CD4-positive, alpha-beta memory T cell (primary cell): ENCODE results near the gene SLC34A3. TPM values are rescaled to one million over a fixed set of nuclear protein-coding genes. Genes with fewer than 3 reads are reported as not detected.

Source experiments
- CTCF ChIA-PET: fragments of 350-600 bp; sonication (Branson Sonifier 250); formaldehyde crosslinking; loops from one replicate; lab custom pipeline; 2021; ENCODE audit warnings: inconsistent platforms; ENCODE audit not compliant: partially characterized antibody; lab: Charles Lee
- POLR2A ChIA-PET: fragments of 350-600 bp; sonication (Branson Sonifier 250); formaldehyde crosslinking; loops from one replicate; lab custom pipeline; 2021; ENCODE audit not compliant: partially characterized antibody; lab: Charles Lee
- DNase-seq, 5 donors: peaks; one replicate each; pipeline versions ENCODE4 v3.0.0 to v3.0.0-alpha.2; 2020 to 2022; ENCODE audit warnings: mixed read lengths in 1 of 5
- H3K27ac ChIP-seq: one replicate; pipeline ENCODE4 v1.7.0; 2013; ENCODE audit warnings: low read depth, low read length
- H3K27me3 ChIP-seq: 2 replicates; pipeline ENCODE4 v1.7.0; 2013; ENCODE audit warnings: mild to moderate bottlenecking, low read length, moderate library complexity; ENCODE audit not compliant: insufficient read depth
- H3K36me3 ChIP-seq: 2 replicates; pipeline ENCODE4 v1.7.0; 2013; ENCODE audit warnings: mild to moderate bottlenecking, low read length, moderate library complexity; ENCODE audit not compliant: insufficient read depth
- H3K4me1 ChIP-seq: 2 replicates; pipeline ENCODE4 v1.7.0; 2013; ENCODE audit warnings: mild to moderate bottlenecking, low read length, moderate library complexity; ENCODE audit not compliant: insufficient read depth
- H3K4me3 ChIP-seq, 2 donors: one replicate each; pipeline ENCODE4 v1.7.0; 2013; ENCODE audit warnings: low read length in 2 of 2, mild to moderate bottlenecking in 1 of 2
- H3K9me3 ChIP-seq, 2 donors: one replicate each; pipeline ENCODE4 v1.7.0; 2013; ENCODE audit warnings: low read length in 2 of 2, control low read depth in 1 of 2; ENCODE audit not compliant: control insufficient read depth in 1 of 2
- H3K27ac Mint-ChIP-seq, 7 donors: one replicate each; pipeline ENCODE4 v1.8.0; 2020 to 2021; ENCODE audit warnings: mixed read lengths in 7 of 7, mild to moderate bottlenecking in 6 of 7, inconsistent platforms in 3 of 7, moderate library complexity in 3 of 7
- H3K27me3 Mint-ChIP-seq, 2 donors: one replicate each; pipeline ENCODE4 v1.8.0; 2020 to 2021; ENCODE audit warnings: mixed read lengths in 2 of 2
- H3K36me3 Mint-ChIP-seq, 2 donors: one replicate each; pipeline ENCODE4 v1.8.0; 2020 to 2021; ENCODE audit warnings: mixed read lengths in 2 of 2, inconsistent platforms in 1 of 2, mild to moderate bottlenecking in 1 of 2
- H3K4me1 Mint-ChIP-seq, 4 donors: one replicate each; pipeline ENCODE4 v1.8.0; 2020 to 2021; ENCODE audit warnings: mixed read lengths in 4 of 4, mild to moderate bottlenecking in 1 of 4
- H3K4me3 Mint-ChIP-seq, 8 donors: one replicate each; pipeline ENCODE4 v1.8.0; 2020 to 2021; ENCODE audit warnings: mixed read lengths in 8 of 8, mild to moderate bottlenecking in 7 of 8, moderate library complexity in 6 of 8, inconsistent platforms in 3 of 8
- H3K9me3 Mint-ChIP-seq, 8 donors: one replicate each; pipeline ENCODE4 v1.8.0; 2020 to 2021; ENCODE audit warnings: mixed read lengths in 8 of 8, mild to moderate bottlenecking in 5 of 8, inconsistent platforms in 3 of 8, moderate library complexity in 1 of 8
- intact Hi-C: fragments of 100-400 bp; cut with micrococcal nuclease; formaldehyde crosslinking; loops from one replicate; pipeline ENCODE4 v1.15.1; 2023
- polyA plus RNA-seq, 2 donors: library from polyadenylated mRNA; unstranded; fragments of 300-500 nt; fragmentation: Illumina TruSeq; gene quantifications; one replicate each; pipeline ENCODE4 v1.2.3, GENCODE V29; 2021
- total RNA-seq, 2 experiments: library from RNA; stranded (reverse); gene quantifications; one replicate each; pipeline ENCODE4 v1.2.3, GENCODE V29; 2021

The SLC34A3 gene
- total and polyA plus RNA-seq, 4 experiments from 2014 or later: not detected

DNA sequence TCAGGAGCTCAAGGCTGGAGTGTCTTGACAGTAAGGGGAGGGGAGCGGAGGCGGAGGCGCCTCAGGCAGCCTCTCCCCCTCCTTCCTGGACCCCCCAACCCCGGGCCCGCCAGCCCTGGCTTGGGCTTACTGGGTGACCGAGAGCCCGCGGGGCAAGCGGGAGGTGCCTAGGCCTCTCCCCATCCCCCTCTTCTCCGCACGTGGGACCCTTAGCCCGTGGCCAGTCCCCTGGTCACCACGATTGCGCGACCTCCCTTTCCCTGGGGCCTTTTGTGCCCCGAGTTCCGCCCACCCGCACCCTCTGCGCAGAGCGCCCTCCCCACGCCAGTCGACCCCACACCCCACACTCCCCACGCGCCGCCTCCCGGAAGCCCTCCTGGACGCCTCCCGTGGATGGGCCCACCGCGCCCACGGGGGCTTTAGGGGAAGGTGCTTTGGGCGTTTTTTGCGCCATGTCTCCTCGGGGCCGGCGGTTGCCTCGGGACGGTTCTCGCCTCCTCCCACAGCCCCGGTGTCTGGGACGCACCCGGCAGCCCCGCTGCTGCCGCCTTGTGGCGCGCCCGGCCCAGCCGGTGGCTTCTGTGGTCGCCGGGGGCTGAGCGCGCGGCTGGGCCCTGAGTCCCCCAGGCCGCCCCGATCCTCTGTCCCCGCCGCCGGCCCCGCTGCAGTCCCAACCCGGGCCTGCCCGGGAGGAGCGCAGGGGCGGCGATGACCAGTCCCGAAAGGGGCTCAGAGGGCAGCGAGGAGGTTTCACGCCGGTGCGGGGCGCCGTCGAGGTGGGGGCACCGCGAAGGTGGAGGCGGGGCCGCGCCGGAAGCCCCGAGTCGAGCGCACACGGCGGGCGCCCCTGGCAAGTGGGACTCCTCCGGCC is 50.0 kb downstream of the SLC34A3 start:
- ChIA-PET CTCF (interaction anchor here (1.1 kb wide), 1 partner anchor 44 kb away, joined by 5 read pairs; no protein-coding TSS in a partner anchor), POLR2A (no interaction called here)
- no peaks in the 10 kb centered on the region for H3K36me3 ChIP-seq
- peaks cover 11% of the 10 kb centered on the region for H3K4me1 ChIP-seq
- Mint-ChIP-seq H3K36me3 (peaks cover 2 to 3% of the 10 kb centered on the region in 2 donors), H3K4me3 (no peak overlapping the region), H3K27me3 (peaks cover 2 to 4% of the 10 kb centered on the region in 2 donors), H3K4me1 (peaks cover 2 to 16% (median 5%) of the 10 kb centered on the region in 4 donors), H3K27ac (no peak overlapping the region), H3K9me3 (no peaks in the 10 kb centered on the region)
- H3K27ac ChIP-seq: no peak overlapping the region
- no peak overlapping the region for H3K4me3 ChIP-seq
- H3K9me3 ChIP-seq: no peaks in the 10 kb centered on the region
- H3K27me3 ChIP-seq: no peaks in the 10 kb centered on the region
- no peak for DNase-seq
- intact Hi-C loops: no loop called here

DNA sequence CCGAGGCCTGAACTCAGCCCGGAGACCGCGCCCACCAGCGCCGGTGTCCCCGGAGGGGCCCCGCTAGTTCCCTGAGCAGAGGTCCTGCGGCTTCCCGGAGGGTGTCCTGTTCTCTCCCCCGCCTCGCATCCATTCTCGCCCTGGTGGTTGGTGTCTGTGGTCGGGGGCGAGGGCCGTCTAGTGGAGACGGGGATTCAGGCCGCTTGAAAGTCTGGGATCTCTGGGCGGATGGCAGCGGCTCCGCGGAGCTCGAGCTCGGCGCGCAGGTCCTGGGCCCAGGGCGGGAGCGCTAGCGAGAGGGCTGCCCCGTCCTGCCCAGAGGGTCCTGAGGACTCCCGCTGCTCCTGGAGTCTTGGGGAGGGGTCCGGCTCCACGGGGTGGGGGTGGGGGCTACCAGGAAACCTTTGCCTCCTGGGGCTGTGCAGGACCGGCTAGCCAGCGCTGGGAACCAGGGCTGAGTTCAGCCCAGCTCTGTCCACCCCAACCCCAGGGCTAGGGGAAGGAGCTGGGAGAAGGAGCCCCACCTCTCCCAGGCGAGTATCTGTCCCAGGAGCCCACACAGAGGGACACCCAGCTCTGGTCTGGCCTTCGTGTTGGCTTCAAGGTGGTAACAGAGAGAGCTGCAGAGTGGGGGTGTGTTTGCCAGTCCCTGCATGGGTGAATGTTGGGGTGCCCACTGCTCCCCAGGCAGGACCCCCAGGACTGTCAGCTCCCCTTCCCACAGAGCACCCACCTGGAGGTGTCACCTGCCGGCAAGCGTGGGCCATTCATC is 50.8 kb downstream of the SLC34A3 start:
- Mint-ChIP-seq H3K27ac (no peak overlapping the region), H3K4me1 (peaks cover 1 to 14% (median 4%) of the 10 kb centered on the region in 4 donors), H3K4me3 (no peak overlapping the region), H3K27me3 (peaks cover 2 to 4% of the 10 kb centered on the region in 2 donors), H3K36me3 (peaks cover 2 to 3% of the 10 kb centered on the region in 2 donors), H3K9me3 (no peaks in the 10 kb centered on the region)
- CTCF ChIA-PET: interaction anchor here (1.6 to 2.1 kb wide), 2 partner anchors 8 to 45 kb away, joined by 3 to 7 read pairs; no protein-coding TSS in a partner anchor
- POLR2A ChIA-PET: no interaction called here
- Histone ChIP-seq H3K36me3 (no peaks in the 10 kb centered on the region), H3K4me3 (no peak overlapping the region), H3K4me1 (peaks cover 11% of the 10 kb centered on the region), H3K27me3 (no peaks in the 10 kb centered on the region), H3K27ac (no peak overlapping the region), H3K9me3 (no peaks in the 10 kb centered on the region)
- DNase-seq: no peak
- intact Hi-C loops: no loop called here

Other genes starting within 250 kb of the SLC34A3 start
Only the 30 nearest of the 31 such genes appear.
- 100 to 1,000 TPM in 1 of 2 experiments, 10 to 100 TPM in 1; 94.2 to 101 TPM for gene PAXX, start 238.5 kb upstream of the SLC34A3 start, total RNA-seq
- gene PAXX, start 238.5 kb upstream of the SLC34A3 start, polyA plus RNA-seq: 100 to 1,000 TPM in 1 of 2 donors, 10 to 100 TPM in 1; 76.0 to 103 TPM
- 1 to 10 TPM; 3.1 to 3.7 TPM for gene CLIC3, start 234.3 kb upstream of the SLC34A3 start, total RNA-seq
- gene CLIC3, start 234.3 kb upstream of the SLC34A3 start, polyA plus RNA-seq: 1 to 10 TPM; 5.0 to 7.8 TPM
- 10 to 100 TPM; 63.8 to 68.6 TPM for gene ABCA2, start 202.7 kb upstream of the SLC34A3 start, total RNA-seq
- gene ABCA2, start 202.7 kb upstream of the SLC34A3 start, polyA plus RNA-seq: 10 to 100 TPM in 1 of 2 donors, 1 to 10 TPM in 1; 2.6 to 10.8 TPM
- 1 to 10 TPM; 3.4 to 4.6 TPM for gene FUT7, start 198.8 kb upstream of the SLC34A3 start, total RNA-seq
- 10 to 100 TPM; 22.6 to 43.8 TPM for gene FUT7, start 198.8 kb upstream of the SLC34A3 start, polyA plus RNA-seq
- gene NPDC1, start 184.7 kb upstream of the SLC34A3 start, total RNA-seq: 10 to 100 TPM; 20.7 to 21.4 TPM
- 10 to 100 TPM; 22.8 to 32.2 TPM for gene NPDC1, start 184.7 kb upstream of the SLC34A3 start, polyA plus RNA-seq
- gene ENTPD2, start 176.8 kb upstream of the SLC34A3 start, total RNA-seq: not detected
- not detected for gene ENTPD2, start 176.8 kb upstream of the SLC34A3 start, polyA plus RNA-seq
- under 1 TPM; 0.09 to 0.11 TPM for gene SAPCD2, start 160.3 kb upstream of the SLC34A3 start, total RNA-seq
- gene SAPCD2, start 160.3 kb upstream of the SLC34A3 start, polyA plus RNA-seq: under 1 TPM; 0.10 to 0.15 TPM
- 10 to 100 TPM; 10.6 to 12.5 TPM for gene UAP1L1, start 153.4 kb upstream of the SLC34A3 start, total RNA-seq
- 1 to 10 TPM in 1 of 2 donors, under 1 TPM in 1; 0.81 to 2.9 TPM for gene UAP1L1, start 153.4 kb upstream of the SLC34A3 start, polyA plus RNA-seq
- 10 to 100 TPM; 63.3 to 71.0 TPM for gene MAN1B1, start 143.9 kb upstream of the SLC34A3 start, total RNA-seq
- gene MAN1B1, start 143.9 kb upstream of the SLC34A3 start, polyA plus RNA-seq: 10 to 100 TPM; 35.4 to 37.5 TPM
- gene DPP7, start 116.2 kb upstream of the SLC34A3 start, total RNA-seq: 100 to 1,000 TPM; 357 to 362 TPM
- 100 to 1,000 TPM; 135 to 206 TPM for gene DPP7, start 116.2 kb upstream of the SLC34A3 start, polyA plus RNA-seq
- gene GRIN1, start 91.7 kb upstream of the SLC34A3 start, total RNA-seq: not detected
- gene GRIN1, start 91.7 kb upstream of the SLC34A3 start, polyA plus RNA-seq: not detected
- not detected for gene LRRC26, start 60.9 kb upstream of the SLC34A3 start, total RNA-seq
- not detected for gene LRRC26, start 60.9 kb upstream of the SLC34A3 start, polyA plus RNA-seq
- not detected for gene TMEM210, start 58.8 kb upstream of the SLC34A3 start, total RNA-seq
- gene TMEM210, start 58.8 kb upstream of the SLC34A3 start, polyA plus RNA-seq: not detected
- gene ANAPC2, start 42.3 kb upstream of the SLC34A3 start, total RNA-seq: 100 to 1,000 TPM; 116 to 125 TPM
- gene ANAPC2, start 42.3 kb upstream of the SLC34A3 start, polyA plus RNA-seq: 1 to 10 TPM; 3.2 to 5.7 TPM
- 10 to 100 TPM; 48.6 to 49.5 TPM for gene SSNA1, start 42.2 kb upstream of the SLC34A3 start, total RNA-seq
- 100 to 1,000 TPM; 117 to 161 TPM for gene SSNA1, start 42.2 kb upstream of the SLC34A3 start, polyA plus RNA-seq
- 1 to 10 TPM; 8.5 to 8.6 TPM for gene TPRN, start 30.2 kb upstream of the SLC34A3 start, total RNA-seq
- gene TPRN, start 30.2 kb upstream of the SLC34A3 start, polyA plus RNA-seq: under 1 TPM; 0.27 to 0.45 TPM
- 10 to 100 TPM; 39.5 to 42.9 TPM for gene TMEM203, start 25.3 kb upstream of the SLC34A3 start, total RNA-seq
- gene TMEM203, start 25.3 kb upstream of the SLC34A3 start, polyA plus RNA-seq: 100 to 1,000 TPM; 129 to 170 TPM
- gene NDOR1, start 25.2 kb upstream of the SLC34A3 start, total RNA-seq: 10 to 100 TPM; 36.7 to 37.1 TPM
- gene NDOR1, start 25.2 kb upstream of the SLC34A3 start, polyA plus RNA-seq: 1 to 10 TPM; 4.6 to 9.5 TPM
- 1 to 10 TPM in 1 of 2 experiments, under 1 TPM in 1; 0.64 to 1.3 TPM for gene RNF208, start 8.7 kb upstream of the SLC34A3 start, total RNA-seq
- not detected for gene RNF208, start 8.7 kb upstream of the SLC34A3 start, polyA plus RNA-seq
- under 1 TPM in 1 of 2 experiments, not detected in 1; 0.25 TPM for gene CYSRT1, start 5.7 kb upstream of the SLC34A3 start, total RNA-seq
- gene CYSRT1, start 5.7 kb upstream of the SLC34A3 start, polyA plus RNA-seq: not detected
- not detected for gene RNF224, start 3.4 kb upstream of the SLC34A3 start, total RNA-seq
- not detected for gene RNF224, start 3.4 kb upstream of the SLC34A3 start, polyA plus RNA-seq
- 100 to 1,000 TPM in 1 of 2 experiments, 10 to 100 TPM in 1; 99.8 to 103 TPM for gene TUBB4B, start 10.4 kb downstream of the SLC34A3 start, total RNA-seq
- 10 to 100 TPM; 53.1 to 64.1 TPM for gene TUBB4B, start 10.4 kb downstream of the SLC34A3 start, polyA plus RNA-seq
- gene STPG3, start 20.4 kb downstream of the SLC34A3 start, total RNA-seq: not detected
- not detected for gene STPG3, start 20.4 kb downstream of the SLC34A3 start, polyA plus RNA-seq
- gene NELFB, start 24.4 kb downstream of the SLC34A3 start, total RNA-seq: 10 to 100 TPM; 44.3 to 44.9 TPM
- gene NELFB, start 24.4 kb downstream of the SLC34A3 start, polyA plus RNA-seq: 10 to 100 TPM; 28.3 to 28.7 TPM
- gene TOR4A, start 46.8 kb downstream of the SLC34A3 start, total RNA-seq: 1 to 10 TPM; 2.1 TPM
- gene TOR4A, start 46.8 kb downstream of the SLC34A3 start, polyA plus RNA-seq: under 1 TPM; 0.46 to 0.78 TPM
- under 1 TPM; 0.25 to 0.29 TPM for gene NRARP, start 71.4 kb downstream of the SLC34A3 start, total RNA-seq
- gene NRARP, start 71.4 kb downstream of the SLC34A3 start, polyA plus RNA-seq: not detected
- gene EXD3, start 192.3 kb downstream of the SLC34A3 start, total RNA-seq: 10 to 100 TPM; 21.4 to 21.9 TPM
- 1 to 10 TPM; 2.5 to 7.1 TPM for gene EXD3, start 192.3 kb downstream of the SLC34A3 start, polyA plus RNA-seq
- 1 to 10 TPM; 4.5 to 5.6 TPM for gene NOXA1, start 192.5 kb downstream of the SLC34A3 start, total RNA-seq
- gene NOXA1, start 192.5 kb downstream of the SLC34A3 start, polyA plus RNA-seq: under 1 TPM; 0.29 to 1.00 TPM
- not detected for gene ENTPD8, start 210.5 kb downstream of the SLC34A3 start, total RNA-seq
- not detected for gene ENTPD8, start 210.5 kb downstream of the SLC34A3 start, polyA plus RNA-seq
- gene NSMF, start 228.4 kb downstream of the SLC34A3 start, total RNA-seq: 10 to 100 TPM; 18.3 to 20.9 TPM
- 10 to 100 TPM in 1 of 2 donors, 1 to 10 TPM in 1; 3.8 to 10.6 TPM for gene NSMF, start 228.4 kb downstream of the SLC34A3 start, polyA plus RNA-seq